Suprapubic skin (tissue), 4 donors: ENCODE data around the gene LRBA.

Experiments used
- POLR2A ChIP-seq, 2 donors: fragments of 450-650 bp; IDR thresholded peaks; one replicate each; pipeline ENCODE4 v1.6.1; 2017; ENCODE audit warnings: antibody characterized with exemption in 2 of 2, mild to moderate bottlenecking in 2 of 2, moderate library complexity in 2 of 2
- POLR2AphosphoS5 ChIP-seq, 3 donors: sonication (generic); formaldehyde crosslinking; IDR thresholded peaks; one replicate each; pipeline ENCODE4 v1.6.1; 2017; ENCODE audit warnings: antibody characterized with exemption in 3 of 3
- TF ChIP-seq, protein P1 (sequence below), 2 donors: fragments of 200-600 bp in 1 of 2; fragments of 450-650 bp in 1 of 2; sonication (generic) in 1 of 2; IDR thresholded peaks; one replicate each; pipeline ENCODE4 v1.5.1; 2016 to 2019; ENCODE audit warnings: antibody characterized with exemption in 2 of 2, mild to moderate bottlenecking in 1 of 2, moderate library complexity in 1 of 2

DNA sequence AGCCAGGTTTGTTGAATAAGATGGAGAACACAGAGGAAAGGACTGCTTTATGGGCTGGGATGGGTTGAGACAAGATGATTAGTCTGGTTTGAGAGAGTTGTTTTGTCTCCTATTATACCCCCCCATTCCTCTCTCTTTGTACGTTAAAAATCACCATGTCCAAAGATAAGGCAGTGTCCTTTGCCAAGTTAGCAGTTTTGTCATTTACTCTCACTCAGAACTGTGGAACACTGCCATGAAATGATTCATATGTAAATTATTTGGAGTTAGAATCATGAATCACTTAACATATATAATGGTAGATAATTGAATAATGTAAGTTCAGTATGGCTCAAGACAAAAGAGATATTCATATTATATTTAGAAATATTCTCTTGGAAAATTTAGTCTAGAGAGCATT is 785.6 kb downstream of the LRBA start:
- TF ChIP-seq POLR2A (IDR thresholded peaks at IDR 0.05), result no peak
- TF ChIP-seq, protein P1, sequence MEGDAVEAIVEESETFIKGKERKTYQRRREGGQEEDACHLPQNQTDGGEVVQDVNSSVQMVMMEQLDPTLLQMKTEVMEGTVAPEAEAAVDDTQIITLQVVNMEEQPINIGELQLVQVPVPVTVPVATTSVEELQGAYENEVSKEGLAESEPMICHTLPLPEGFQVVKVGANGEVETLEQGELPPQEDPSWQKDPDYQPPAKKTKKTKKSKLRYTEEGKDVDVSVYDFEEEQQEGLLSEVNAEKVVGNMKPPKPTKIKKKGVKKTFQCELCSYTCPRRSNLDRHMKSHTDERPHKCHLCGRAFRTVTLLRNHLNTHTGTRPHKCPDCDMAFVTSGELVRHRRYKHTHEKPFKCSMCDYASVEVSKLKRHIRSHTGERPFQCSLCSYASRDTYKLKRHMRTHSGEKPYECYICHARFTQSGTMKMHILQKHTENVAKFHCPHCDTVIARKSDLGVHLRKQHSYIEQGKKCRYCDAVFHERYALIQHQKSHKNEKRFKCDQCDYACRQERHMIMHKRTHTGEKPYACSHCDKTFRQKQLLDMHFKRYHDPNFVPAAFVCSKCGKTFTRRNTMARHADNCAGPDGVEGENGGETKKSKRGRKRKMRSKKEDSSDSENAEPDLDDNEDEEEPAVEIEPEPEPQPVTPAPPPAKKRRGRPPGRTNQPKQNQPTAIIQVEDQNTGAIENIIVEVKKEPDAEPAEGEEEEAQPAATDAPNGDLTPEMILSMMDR (IDR thresholded peaks at IDR 0.05), result no peak
- TF ChIP-seq POLR2AphosphoS5 (IDR thresholded peaks at IDR 0.05), result no peak
